B cell (primary cell): ENCODE data around the gene EYS. TPM values are rescaled to one million over a fixed set of nuclear protein-coding genes. Genes with fewer than 3 reads are reported as not detected.

Experiments
- ATAC-seq: fragments of 200-7000 bp; cut with Tn5 transposase; one replicate; pipeline ENCODE4 v1.10.0; 2021; ENCODE audit warnings: low read depth, mild to moderate bottlenecking, moderate number of reproducible peaks, moderate library complexity
- CTCF ChIA-PET: fragments of 350-600 bp; sonication (Branson Sonifier 250); formaldehyde crosslinking; loops from one replicate; lab custom pipeline; 2021; ENCODE audit warnings: antibody characterized with exemption, inconsistent platforms; lab: Charles Lee
- POLR2A ChIA-PET: fragments of 350-600 bp; sonication (Branson Sonifier 250); formaldehyde crosslinking; loops from one replicate; lab custom pipeline; 2021; ENCODE audit warnings: antibody characterized with exemption; lab: Charles Lee
- DNase-seq: peaks from one replicate; pipeline ENCODE4 v3.0.0; 2013
- H2AFZ ChIP-seq: 2 replicates; pipeline ENCODE4 v1.6.1; 2012; ENCODE audit warnings: mild to moderate bottlenecking, low read depth, low read length; ENCODE audit not compliant: insufficient read depth, poor library complexity, severe bottlenecking
- H3K27ac ChIP-seq, 2 donors: 1 replicate in 1 of 2; 2 replicates in 1 of 2; pipeline ENCODE4 v1.5.1; 2012 to 2013; ENCODE audit warnings: low read length in 2 of 2, mild to moderate bottlenecking in 2 of 2, moderate library complexity in 1 of 2
- H3K27me3 ChIP-seq, 4 experiments: fragments of 200-600 bp in 1 of 4; sonication (generic) in 1 of 4; replicated peaks in 1 of 4; 1 replicate in 2 of 4; 2 replicates in 2 of 4; pipeline versions ENCODE4 v1.6.1 to v1.7.0; 2013 to 2016; ENCODE audit warnings: low read length in 3 of 4, mild to moderate bottlenecking in 2 of 4, mixed read lengths in 1 of 4, moderate library complexity in 1 of 4; ENCODE audit not compliant: insufficient read depth in 4 of 4, control insufficient read depth in 3 of 4; ENCODE audit errors: control extremely low read depth in 1 of 4
- H3K36me3 ChIP-seq, 2 experiments: replicated peaks in 1 of 2; 1 replicate in 1 of 2; 2 replicates in 1 of 2; pipeline versions ENCODE4 v1.6.1 to v1.7.1; 2013; ENCODE audit warnings: low read length in 1 of 2; ENCODE audit not compliant: insufficient read depth in 2 of 2, control insufficient read depth in 1 of 2; ENCODE audit errors: control extremely low read depth in 1 of 2, extremely low read depth in 1 of 2
- H3K4me1 ChIP-seq, 2 donors: fragments of 200-600 bp in 1 of 2; sonication (generic) in 1 of 2; 1 replicate in 1 of 2; 2 replicates in 1 of 2; pipeline versions ENCODE4 v1.5.1 to v1.6.1; 2013 to 2017; ENCODE audit warnings: low read length in 2 of 2; ENCODE audit not compliant: control insufficient read depth in 2 of 2, insufficient read depth in 2 of 2
- H3K4me2 ChIP-seq: replicated peaks from 2 replicates; pipeline ENCODE3; 2012; ENCODE audit warnings: mild to moderate bottlenecking, low read depth, low read length; ENCODE audit not compliant: poor library complexity, severe bottlenecking
- H3K4me3 ChIP-seq, 5 experiments: fragments of 200-600 bp in 1 of 5; sonication (generic) in 1 of 5; 1 replicate in 3 of 5; 2 replicates in 2 of 5; pipeline versions ENCODE4 v1.5.1 to v1.7.0; 2011 to 2016; ENCODE audit warnings: low read length in 4 of 5, mild to moderate bottlenecking in 4 of 5, low read depth in 2 of 5, control low read depth in 1 of 5, moderate library complexity in 1 of 5; ENCODE audit not compliant: insufficient read depth in 1 of 5; ENCODE audit errors: control extremely low read depth in 1 of 5, extremely low read depth in 1 of 5
- H3K79me2 ChIP-seq: fragments of 200-600 bp; sonication (generic); one replicate; pipeline ENCODE4 v1.6.0; 2016; ENCODE audit warnings: low read length; ENCODE audit not compliant: control insufficient read depth, insufficient read depth
- H3K9ac ChIP-seq: fragments of 200-600 bp; sonication (generic); 2 replicates; pipeline ENCODE4 v1.6.1; 2017; ENCODE audit warnings: mild to moderate bottlenecking, low read length, moderate library complexity
- H3K9me3 ChIP-seq, 3 donors: one replicate each; pipeline versions ENCODE4 v1.6.1 to v1.7.1; 2013; ENCODE audit warnings: low read length in 2 of 3; ENCODE audit not compliant: control insufficient read depth in 2 of 3, insufficient read depth in 1 of 3; ENCODE audit errors: control extremely low read depth in 1 of 3
- H4K20me1 ChIP-seq: 2 replicates; pipeline ENCODE4 v1.6.0; 2012; ENCODE audit warnings: mild to moderate bottlenecking, low read length; ENCODE audit not compliant: insufficient read depth, control insufficient read depth, poor library complexity, severe bottlenecking
- H3K27ac Mint-ChIP-seq: one replicate; pipeline ENCODE4 v1.8.0; 2021; ENCODE audit warnings: mixed read lengths
- H3K27me3 Mint-ChIP-seq: one replicate; pipeline ENCODE4 v1.8.0; 2021; ENCODE audit warnings: mixed read lengths
- H3K4me1 Mint-ChIP-seq: one replicate; pipeline ENCODE4 v1.8.0; 2021; ENCODE audit warnings: mixed read lengths
- H3K4me3 Mint-ChIP-seq: one replicate; pipeline ENCODE4 v1.8.0; 2021; ENCODE audit warnings: mixed read lengths
- H3K9me3 Mint-ChIP-seq: one replicate; pipeline ENCODE4 v1.8.0; 2022; ENCODE audit warnings: mixed read lengths; ENCODE audit not compliant: insufficient read depth
- CTCF ChIP-seq: fragments of 200-600 bp; IDR thresholded peaks from one replicate; pipeline ENCODE4 v1.8.0; 2022; ENCODE audit warnings: antibody characterized with exemption, mild to moderate bottlenecking
- EZH2 ChIP-seq: IDR thresholded peaks from 2 replicates; pipeline ENCODE4 v1.6.1; 2012; ENCODE audit warnings: borderline replicate concordance, low read depth, mild to moderate bottlenecking, moderate library complexity, low read length; ENCODE audit not compliant: insufficient read depth, poor library complexity, severe bottlenecking
- WGBS: methylation state at CpG from one replicate; pipeline ENCODE4 v1.1.5; 2013; ENCODE audit warnings: missing lambda C conversion rate; ENCODE audit not compliant: insufficient coverage; 5-methylcytosine and 5-hydroxymethylcytosine counted together
- intact Hi-C: fragments of 100-400 bp; cut with micrococcal nuclease; formaldehyde crosslinking; loops from one replicate; pipeline ENCODE4 v1.10.0; 2022
- polyA plus RNA-seq: library from polyadenylated mRNA; depleted of rRNA; stranded (reverse); fragments of >200 nt; gene quantifications from 2 replicates; pipeline ENCODE4 v1.2.3, GENCODE V29; 2012
- total RNA-seq, 2 donors: library from RNA; stranded (reverse); fragments of 120-200 nt in 1 of 2; gene quantifications; 1 replicate in 1 of 2; 2 replicates in 1 of 2; pipeline versions ENCODE4 v1.2.3 to v1.2.4, GENCODE V29; 2013 to 2022

EYS gene
- total and polyA plus RNA-seq, 2 donors (not counting 1 experiment from before 2014, with no cell fraction given): not detected

- H3K9ac ChIP-seq: no peak overlapping the region
- peaks cover 0 to 1% (median 0%) of the 10 kb centered on the region in 3 donors for H3K9me3 ChIP-seq
- H3K4me3 ChIP-seq: no peak overlapping the region
- Mint-ChIP-seq H3K27ac (no peak overlapping the region), H3K4me1 (no peaks in the 10 kb centered on the region), H3K4me3 (no peak overlapping the region), H3K27me3 (no peaks in the 10 kb centered on the region), H3K9me3 (peaks cover 8% of the 10 kb centered on the region)
- intact Hi-C loops: no loop called here
- H4K20me1 ChIP-seq: no peaks in the 10 kb centered on the region
- no peaks in the 10 kb centered on the region for H3K79me2 ChIP-seq
- no peak overlapping the region for H3K27ac ChIP-seq
- WGBS: 88% methylated on average over 2 of the region's 2 CpGs
- TF ChIP-seq CTCF (no peak), EZH2 (no peak)
- no peaks in the 10 kb centered on the region for H3K36me3 ChIP-seq
- ChIA-PET CTCF (no interaction called here), POLR2A (no interaction called here)
- ATAC-seq (no peak), DNase-seq (no peak)
- H3K4me1 ChIP-seq: no peaks in the 10 kb centered on the region
- no peaks in the 10 kb centered on the region for H3K27me3 ChIP-seq
- H3K4me2 ChIP-seq: no peak overlapping the region
- H2AFZ ChIP-seq: no peak overlapping the region
Observed at GRCh38 chr6:64090352-64090751, 1616.7 kb downstream of the EYS start.

DNA sequence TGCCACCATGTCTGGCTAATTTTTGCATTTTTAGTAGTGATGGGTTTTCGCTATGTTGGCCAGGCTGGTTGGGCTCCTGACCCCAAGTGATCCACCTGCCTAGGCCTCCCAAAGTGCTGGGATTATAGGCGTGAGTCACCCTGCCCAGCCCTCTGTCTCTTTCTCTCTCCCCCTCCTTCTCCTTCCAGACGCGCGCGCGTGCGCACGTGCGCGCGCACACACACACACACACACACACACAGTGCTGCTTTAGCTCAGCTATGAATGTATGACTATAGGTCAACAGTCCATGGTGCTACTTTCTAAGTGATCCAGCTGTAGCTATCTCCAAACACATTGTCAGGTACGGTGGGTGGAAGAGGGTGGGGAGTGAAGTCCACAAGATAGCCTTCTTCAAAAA is 1621.9 kb downstream of the EYS start:
- no peak overlapping the region for H3K9ac ChIP-seq
- no peaks in the 10 kb centered on the region for H3K9me3 Mint-ChIP-seq
- no peak overlapping the region for H3K4me3 Mint-ChIP-seq
- H3K79me2 ChIP-seq: no peaks in the 10 kb centered on the region
- WGBS: no CpG with 5 or more reads among the region's 13 CpGs
- no peak overlapping the region for H3K4me2 ChIP-seq
- TF ChIP-seq EZH2 (no peak), CTCF (no peak)
- no peak overlapping the region for H3K27ac Mint-ChIP-seq
- ATAC-seq: no peak
- intact Hi-C loops: no loop called here
- POLR2A ChIA-PET: no interaction called here
- no peaks in the 10 kb centered on the region for H3K4me1 ChIP-seq
- H3K4me1 Mint-ChIP-seq: no peaks in the 10 kb centered on the region
- DNase-seq: no peak
- no peaks in the 10 kb centered on the region for H3K27me3 Mint-ChIP-seq
- no peak overlapping the region for H2AFZ ChIP-seq
- no peaks in the 10 kb centered on the region for H3K36me3 ChIP-seq
- no peaks in the 10 kb centered on the region for H3K27me3 ChIP-seq
- H4K20me1 ChIP-seq: no peaks in the 10 kb centered on the region
- H3K9me3 ChIP-seq: peaks cover 0 to 5% (median 1%) of the 10 kb centered on the region in 3 donors
- H3K27ac ChIP-seq: no peak overlapping the region
- CTCF ChIA-PET: no interaction called here
- no peak overlapping the region for H3K4me3 ChIP-seq
